WTC11 (cell line): ENCODE results near the gene FNDC3B. TPM values are rescaled to one million over a fixed set of nuclear protein-coding genes. Genes with fewer than 3 reads are reported as not detected.

Experiments
- ATAC-seq: fragments of 200-7000 bp; cut with Tn5 transposase; 2 replicates; pipeline ENCODE4 v1.10.0; 2021; ENCODE audit warnings: mild to moderate bottlenecking, moderate library complexity
- CTCF ChIA-PET: fragments of 300-600 bp; sonication (Branson Sonifier 250); formaldehyde crosslinking; loops from one replicate; lab custom pipeline; 2021; ENCODE audit warnings: antibody characterized with exemption; lab: Charles Lee
- POLR2A ChIA-PET: fragments of 350-600 bp; sonication (Branson Sonifier 250); formaldehyde crosslinking; loops from one replicate; lab custom pipeline; 2021; ENCODE audit warnings: antibody characterized with exemption; lab: Charles Lee
- DNase-seq: peaks from one replicate; pipeline ENCODE4 v3.0.0; 2021; ENCODE audit warnings: low spot score
- H3K27ac Mint-ChIP-seq: 2 replicates; pipeline ENCODE4 v1.8.0; 2021; ENCODE audit warnings: mixed read lengths
- H3K27me3 Mint-ChIP-seq: 2 replicates; pipeline ENCODE4 v1.8.0; 2021; ENCODE audit warnings: low read depth, mild to moderate bottlenecking, moderate library complexity, mixed read lengths
- H3K36me3 Mint-ChIP-seq: 2 replicates; pipeline ENCODE4 v1.8.0; 2021; ENCODE audit warnings: mixed read lengths
- H3K4me1 Mint-ChIP-seq: 2 replicates; pipeline ENCODE4 v1.8.0; 2022; ENCODE audit warnings: mixed read lengths
- H3K4me3 Mint-ChIP-seq: 2 replicates; pipeline ENCODE4 v1.8.0; 2021; ENCODE audit warnings: mild to moderate bottlenecking, moderate library complexity, mixed read lengths
- H3K9me3 Mint-ChIP-seq: 2 replicates; pipeline ENCODE4 v1.8.0; 2021; ENCODE audit warnings: mixed read lengths
- CDX4 ChIP-seq: fragments of 250-450 bp; sonication (Bioruptor Pico); IDR thresholded peaks from 2 replicates; pipeline ENCODE4 v1.9.0; 2021; ENCODE audit warnings: moderate library complexity, mild to moderate bottlenecking, inconsistent platforms, borderline replicate concordance
- CREB1 ChIP-seq: sonication (generic); formaldehyde crosslinking; IDR thresholded peaks from 2 replicates; pipeline ENCODE4 v1.8.0; 2023; ENCODE audit warnings: mild to moderate bottlenecking, missing genetic modification reagents
- ELF4 ChIP-seq: sonication (generic); formaldehyde crosslinking; IDR thresholded peaks from 2 replicates; pipeline ENCODE4 v1.8.1; 2022; ENCODE audit warnings: low read depth, mild to moderate bottlenecking, moderate library complexity, missing genetic modification reagents
- EMX1 ChIP-seq: fragments of 250-450 bp; sonication (Bioruptor Pico); IDR thresholded peaks from 2 replicates; pipeline ENCODE4 v1.8.0; 2021; ENCODE audit warnings: mild to moderate bottlenecking
- ERG ChIP-seq: fragments of 250-450 bp; sonication (Bioruptor Pico); IDR thresholded peaks from 2 replicates; pipeline ENCODE4 v1.8.0; 2021; ENCODE audit warnings: mild to moderate bottlenecking
- ESRRA ChIP-seq: sonication (generic); formaldehyde crosslinking; IDR thresholded peaks from 2 replicates; pipeline ENCODE4 v1.8.1; 2022; ENCODE audit warnings: mild to moderate bottlenecking, missing genetic modification reagents, borderline replicate concordance
- FOXJ3 ChIP-seq: sonication (generic); formaldehyde crosslinking; IDR thresholded peaks from 2 replicates; pipeline ENCODE4 v1.9.0; 2021; ENCODE audit warnings: missing genetic modification reagents, mild to moderate bottlenecking, borderline replicate concordance
- JAZF1 ChIP-seq: fragments of 250-450 bp; sonication (Bioruptor Pico); IDR thresholded peaks from 2 replicates; pipeline ENCODE4 v1.9.0; 2021; ENCODE audit warnings: moderate library complexity, mild to moderate bottlenecking, inconsistent platforms
- MLX ChIP-seq: sonication (generic); formaldehyde crosslinking; IDR thresholded peaks from 2 replicates; pipeline ENCODE4 v1.8.1; 2023; ENCODE audit warnings: mild to moderate bottlenecking, missing genetic modification reagents, moderate library complexity
- MXD4 ChIP-seq: fragments of 250-450 bp; sonication (Bioruptor Pico); IDR thresholded peaks from 2 replicates; pipeline ENCODE4 v1.8.0; 2021; ENCODE audit warnings: mild to moderate bottlenecking, moderate library complexity, borderline replicate concordance
- NFYB ChIP-seq: sonication (generic); formaldehyde crosslinking; conservative IDR thresholded peaks from 2 replicates; pipeline ENCODE4 v1.8.0; 2022; ENCODE audit warnings: low read depth, missing genetic modification reagents
- NR1H2 ChIP-seq: sonication (generic); formaldehyde crosslinking; IDR thresholded peaks from 2 replicates; pipeline ENCODE4 v1.9.0; 2021; ENCODE audit warnings: mild to moderate bottlenecking, moderate library complexity, missing genetic modification reagents
- OVOL2 ChIP-seq: fragments of 250-450 bp; sonication (Bioruptor Pico); IDR thresholded peaks from 2 replicates; pipeline ENCODE4 v1.9.0; 2021; ENCODE audit warnings: mild to moderate bottlenecking, borderline replicate concordance
- RORB ChIP-seq: fragments of 250-450 bp; sonication (Bioruptor Pico); IDR thresholded peaks from 2 replicates; pipeline ENCODE4 v1.9.0; 2021; ENCODE audit warnings: mild to moderate bottlenecking
- SMAD3 ChIP-seq: sonication (generic); formaldehyde crosslinking; IDR thresholded peaks from 2 replicates; pipeline ENCODE4 v1.8.0; 2022; ENCODE audit warnings: missing genetic modification reagents, mild to moderate bottlenecking, borderline replicate concordance
- TEAD1 ChIP-seq: sonication (generic); formaldehyde crosslinking; IDR thresholded peaks from 2 replicates; pipeline ENCODE4 v1.8.0; 2022; ENCODE audit warnings: mild to moderate bottlenecking, missing genetic modification reagents
- ZNF219 ChIP-seq: sonication (generic); formaldehyde crosslinking; IDR thresholded peaks from 2 replicates; pipeline ENCODE4 v1.8.0; 2023; ENCODE audit warnings: missing genetic modification reagents, mild to moderate bottlenecking, borderline replicate concordance
- ZNF232 ChIP-seq: sonication (generic); formaldehyde crosslinking; IDR thresholded peaks from 2 replicates; pipeline ENCODE4 v1.8.0; 2022; ENCODE audit warnings: mild to moderate bottlenecking, missing genetic modification reagents
- ZNF263 ChIP-seq: sonication (generic); formaldehyde crosslinking; IDR thresholded peaks from 2 replicates; pipeline ENCODE4 v1.8.1; 2022; ENCODE audit warnings: low read depth, mild to moderate bottlenecking, moderate library complexity, missing genetic modification reagents
- ZNF425 ChIP-seq: fragments of 250-450 bp; sonication (Bioruptor Pico); conservative IDR thresholded peaks from 2 replicates; pipeline ENCODE4 v1.9.0; 2021; ENCODE audit warnings: mild to moderate bottlenecking
- ZNF532 ChIP-seq: fragments of 250-450 bp; sonication (Bioruptor Pico); IDR thresholded peaks from 2 replicates; pipeline ENCODE4 v1.9.0; 2021; ENCODE audit warnings: mild to moderate bottlenecking, borderline replicate concordance
- total RNA-seq: library from RNA; stranded (reverse); gene quantifications from 3 replicates; pipeline ENCODE4 v1.2.3, GENCODE V29; 2021

FNDC3B gene
- total RNA-seq, 1 experiment from 2014 or later, result 42.8 TPM

GRCh38 chr3:172314591-172315160, 275.3 kb downstream of the FNDC3B start (continued):
- no peak for TF ChIP-seq MLX (CRISPR knock-in tag)

- Mint-ChIP-seq H3K4me1 (peaks cover 33% of the 10 kb centered on the region), H3K36me3 (peaks cover 46% of the 10 kb centered on the region), H3K4me3 (no peak overlapping the region), H3K27ac (no peak overlapping the region), H3K27me3 (no peaks in the 10 kb centered on the region), H3K9me3 (no peaks in the 10 kb centered on the region)
- no peak for ATAC-seq
- TF ChIP-seq NR1H2 (CRISPR knock-in tag), result no peak
- ChIA-PET POLR2A (no interaction called here), CTCF (interaction anchor here (0.7 to 4.2 kb wide), 3 partner anchors 14 to 24 kb away, joined by 8 to 20 read pairs (median 10); no protein-coding TSS in a partner anchor)
- no peak for DNase-seq
Measured at GRCh38 chr3:172315401-172316091, 276.2 kb downstream of the FNDC3B start.

GRCh38 chr3:172316758-172317157, 277.4 kb downstream of the FNDC3B start:
- no peak overlapping the region for H3K4me3 Mint-ChIP-seq
- ChIA-PET POLR2A (no interaction called here), CTCF (interaction anchor here (2.0 kb wide), 1 partner anchor 12 kb away, joined by 10 read pairs; no protein-coding TSS in a partner anchor)
- ATAC-seq, result no peak
- no peaks in the 10 kb centered on the region for H3K9me3 Mint-ChIP-seq
- H3K27ac Mint-ChIP-seq, result no peak overlapping the region
- no peak for DNase-seq
- H3K4me1 Mint-ChIP-seq, result peaks cover 32% of the 10 kb centered on the region
- no peaks in the 10 kb centered on the region for H3K27me3 Mint-ChIP-seq
- peaks cover 36% of the 10 kb centered on the region for H3K36me3 Mint-ChIP-seq
- TF ChIP-seq SMAD3, result no peak
- no peak for TF ChIP-seq CDX4 (CRISPR knock-in tag)
- no peak for TF ChIP-seq NFYB
- no peak for TF ChIP-seq ZNF425
- TF ChIP-seq CREB1 (CRISPR knock-in tag), result no peak
- no peak for TF ChIP-seq ZNF263 (CRISPR knock-in tag)
- TF ChIP-seq TEAD1, result no peak
- TF ChIP-seq RORB, result no peak
- no peak for TF ChIP-seq FOXJ3 (CRISPR knock-in tag)
- TF ChIP-seq ESRRA (CRISPR knock-in tag), result no peak
- TF ChIP-seq ELF4, result no peak
- no peak for TF ChIP-seq JAZF1 (CRISPR knock-in tag)
- no peak for TF ChIP-seq ERG (CRISPR knock-in tag)

- no peak for ATAC-seq
- Mint-ChIP-seq H3K9me3 (no peaks in the 10 kb centered on the region), H3K27me3 (no peaks in the 10 kb centered on the region), H3K4me1 (peaks cover 25% of the 10 kb centered on the region), H3K4me3 (no peak overlapping the region), H3K27ac (no peak overlapping the region; the same call in 1 of the 2 replicates), H3K36me3 (peaks cover 29% of the 10 kb centered on the region)
- ChIA-PET CTCF (no interaction called here), POLR2A (no interaction called here)
- no peak for DNase-seq
- TF ChIP-seq ZNF219 (CRISPR knock-in tag) (no peak), EMX1 (no peak), OVOL2 (no peak), ZNF232 (no peak), ZNF532 (CRISPR knock-in tag) (no peak), MXD4 (CRISPR knock-in tag) (no peak)
Measured at GRCh38 chr3:172317481-172317880, 278.1 kb downstream of the FNDC3B start.
